ENCODE results near the gene MSI2. TPM values are rescaled to one million over a fixed set of nuclear protein-coding genes. Genes with fewer than 3 reads are reported as not detected.

MSI2 gene
- total RNA-seq, 1 donor from 2014 or later, result 44.6 TPM

GRCh38 chr17:57442401-57442823 lies 186.1 kb downstream of the MSI2 start:
- no peak for DNase-seq

GRCh38 chr17:57442914-57443571 lies 186.7 kb downstream of the MSI2 start:
- DNase-seq, result peak; percentile 47

DNA sequence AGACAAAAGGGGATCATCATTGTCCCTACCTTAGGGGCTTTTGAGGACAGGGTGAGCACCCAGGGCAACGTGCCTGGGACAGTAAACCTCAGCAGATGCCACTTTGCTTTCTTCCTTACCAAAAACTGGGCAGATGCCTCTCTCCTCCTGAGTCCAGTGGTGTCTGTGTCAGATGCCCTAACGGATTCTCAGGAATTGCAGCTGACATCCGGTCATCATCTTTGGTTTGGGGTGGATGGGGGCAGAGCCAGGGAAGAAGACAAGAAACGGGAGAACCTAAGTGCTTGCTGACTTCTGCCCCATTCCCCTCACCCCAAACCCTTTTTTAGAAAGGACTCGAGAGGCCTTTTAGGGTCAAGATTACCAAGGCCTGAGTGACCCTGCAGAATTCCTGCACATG lies 187.5 kb downstream of the MSI2 start:
- no peak for DNase-seq

DNA sequence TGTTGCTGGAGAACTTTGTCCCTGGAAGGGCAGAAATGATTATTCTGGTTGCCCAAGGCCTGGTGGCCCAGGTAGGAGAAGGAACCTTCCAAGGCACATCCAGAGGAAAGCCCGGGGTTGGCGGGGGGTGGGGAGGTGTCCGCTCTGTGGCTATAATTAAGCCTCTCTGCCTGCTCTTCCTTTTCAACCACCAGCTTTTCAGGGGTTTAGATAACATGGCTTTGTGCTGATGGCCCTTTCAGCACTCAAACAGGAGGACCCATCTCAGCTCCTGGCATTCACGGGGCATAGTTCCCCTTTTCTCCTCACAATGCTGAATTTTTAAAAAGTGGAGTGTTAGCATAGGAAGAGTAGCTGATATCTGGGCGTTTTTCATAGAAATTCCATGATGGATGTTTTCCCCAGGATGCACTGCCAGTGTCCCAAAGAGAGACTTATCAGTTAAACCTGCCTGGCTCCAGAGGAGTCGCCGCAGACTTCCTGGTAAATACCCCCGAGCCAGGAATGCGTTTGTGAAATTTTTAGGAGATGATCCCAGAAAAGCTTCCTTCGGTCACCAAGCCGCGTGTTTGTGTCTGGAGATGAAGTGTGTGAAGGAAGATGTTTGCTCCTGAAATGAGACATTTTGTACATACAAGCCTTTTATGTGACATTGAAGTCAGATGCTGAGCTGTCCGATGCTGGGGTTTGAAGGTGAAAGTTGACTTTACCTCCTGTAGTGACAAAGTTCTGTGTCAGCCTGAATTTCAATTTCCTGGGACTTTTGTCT lies 188.5 kb downstream of the MSI2 start:
- no peak for DNase-seq

DNA sequence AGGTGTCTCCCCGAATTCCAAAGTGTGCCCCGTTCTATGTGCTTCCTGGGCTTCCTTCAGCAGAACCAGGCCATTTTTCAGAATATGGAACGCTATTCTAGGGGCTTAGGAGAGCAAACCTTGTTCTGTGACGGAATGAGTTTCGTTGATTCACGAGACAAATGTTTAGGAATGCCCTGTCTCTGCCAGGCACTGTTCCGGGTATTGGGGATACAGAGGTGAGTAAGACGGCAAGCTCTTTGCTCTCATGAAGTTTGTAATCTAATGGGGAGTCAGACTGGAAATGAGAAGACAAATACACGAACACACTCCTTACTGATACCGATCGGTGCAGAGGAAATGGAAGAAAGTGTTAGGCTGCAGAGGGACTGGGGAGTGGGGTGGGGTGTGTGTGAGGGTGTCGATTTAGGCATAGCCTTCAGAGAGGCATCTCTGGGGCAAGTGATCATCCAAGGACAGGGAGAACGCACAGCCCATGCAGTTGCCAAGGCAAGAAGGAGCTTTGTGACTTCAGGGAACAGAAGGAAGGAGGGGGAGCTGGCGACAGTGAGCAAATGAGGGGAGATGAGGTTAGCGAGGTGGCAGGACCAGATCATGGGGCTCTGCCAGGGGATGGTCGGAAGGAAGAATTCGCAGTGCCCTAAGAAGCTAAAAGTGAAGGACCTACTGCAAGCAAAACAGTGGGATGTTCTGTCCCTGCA lies 189.6 kb downstream of the MSI2 start:
- no peak for DNase-seq

GRCh38 chr17:57447357-57447989 lies 191.2 kb downstream of the MSI2 start:
- no peak for DNase-seq

DNA sequence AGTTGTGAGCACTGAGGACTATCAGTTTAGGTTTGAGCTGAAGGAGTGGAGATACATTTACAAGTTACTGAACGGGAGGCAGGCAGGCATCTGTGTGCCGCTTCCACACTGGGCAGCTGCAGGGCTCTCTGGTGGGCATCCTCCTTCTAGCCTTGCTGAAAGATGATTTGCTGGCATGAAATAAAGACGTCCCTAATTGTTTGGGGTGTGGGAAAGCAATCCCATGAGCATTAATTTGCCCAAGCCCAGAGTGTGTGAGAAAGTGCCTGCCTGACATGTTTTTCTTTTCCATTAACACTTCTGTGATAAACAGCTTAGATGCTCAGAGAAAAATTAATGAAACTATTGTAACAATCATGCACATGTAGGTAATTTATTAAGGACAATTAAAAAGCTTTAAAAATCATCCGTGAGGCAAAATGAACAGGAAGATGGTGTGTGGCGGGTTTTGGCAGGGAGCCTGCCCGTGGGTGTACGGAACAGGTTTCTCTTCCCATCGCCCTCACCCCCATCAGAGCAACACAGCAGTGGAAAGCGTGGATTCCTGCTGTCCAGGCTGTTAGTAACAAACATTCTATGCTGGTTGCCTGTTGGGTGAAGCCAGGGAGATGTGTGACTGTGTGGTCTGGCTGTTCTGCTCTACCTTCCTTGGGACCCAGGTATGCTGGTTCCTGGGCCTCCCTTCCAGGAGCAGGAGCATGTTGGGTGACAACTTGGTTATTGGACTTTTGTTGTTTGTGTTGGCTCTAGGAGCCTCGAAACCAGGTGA lies 191.9 kb downstream of the MSI2 start:
- no peak for DNase-seq

DNA sequence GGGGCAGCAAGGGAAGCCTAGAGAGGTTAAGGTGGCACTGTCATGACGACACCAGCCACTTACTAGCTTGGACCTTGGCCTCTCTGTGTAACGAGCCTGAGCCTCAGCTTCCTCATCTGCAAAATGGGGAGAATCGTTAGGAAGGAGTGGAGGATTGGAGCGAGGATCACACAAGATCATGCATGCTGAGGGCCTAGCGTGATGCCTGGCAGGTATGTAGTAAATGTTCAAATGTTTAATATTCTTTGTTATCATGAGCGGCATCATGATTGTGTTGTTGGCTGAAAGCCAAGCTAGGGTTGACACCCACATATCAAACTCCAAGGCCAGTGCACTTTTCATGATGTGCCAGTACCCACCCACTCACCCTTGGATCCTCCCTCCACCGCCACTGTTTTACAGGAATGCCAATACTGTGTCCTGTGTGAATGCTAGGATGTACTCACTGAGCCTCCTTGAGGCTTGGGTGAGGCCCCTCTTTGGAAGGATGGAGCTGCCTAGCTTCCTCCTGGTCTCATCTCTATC lies 192.5 kb downstream of the MSI2 start:
- DNase-seq, result no peak

DNA sequence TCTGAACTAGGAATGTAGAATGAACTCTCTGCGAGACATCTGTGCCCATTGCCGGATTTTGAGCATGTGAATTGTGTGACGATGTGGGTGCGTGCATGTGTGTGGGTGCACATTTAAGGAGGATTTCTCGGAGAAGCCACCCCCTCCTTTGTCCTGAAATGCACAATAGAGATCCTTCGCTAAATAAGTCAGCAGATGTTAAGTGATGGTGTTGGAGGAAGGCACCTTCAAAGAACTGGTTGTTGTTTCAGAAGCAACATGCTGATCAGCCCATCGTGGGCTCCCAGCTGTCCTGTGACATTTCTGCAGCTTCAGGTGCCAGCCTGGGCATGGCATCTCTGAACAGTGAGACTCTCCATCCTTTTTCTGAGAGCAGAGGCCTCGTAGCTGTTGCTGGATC lies 194.9 kb downstream of the MSI2 start:
- DNase-seq, result no peak

DNA sequence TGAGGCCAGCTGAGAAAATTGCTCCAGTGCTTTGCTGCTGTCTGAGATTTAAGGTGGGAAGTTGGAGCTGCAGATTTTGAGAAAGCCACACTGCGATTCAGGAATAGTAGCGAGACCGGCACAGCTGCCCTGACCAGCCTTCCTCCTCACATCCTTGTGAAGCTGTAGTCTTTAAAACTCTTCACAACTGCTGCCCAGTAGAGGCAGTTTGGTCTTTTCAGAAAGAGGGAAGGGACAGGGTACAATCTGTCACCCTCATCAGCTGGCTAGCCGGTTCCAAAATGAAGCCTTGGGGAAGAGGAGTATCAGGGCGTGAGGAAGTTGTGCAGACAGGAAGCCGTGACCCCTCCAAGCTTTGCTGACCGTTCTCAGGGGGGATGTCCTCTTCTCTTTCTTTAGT lies 195.3 kb downstream of the MSI2 start:
- no peak for DNase-seq

- DNase-seq, result no peak
Measured at GRCh38 chr17:57453841-57454425, 197.6 kb downstream of the MSI2 start.

DNA sequence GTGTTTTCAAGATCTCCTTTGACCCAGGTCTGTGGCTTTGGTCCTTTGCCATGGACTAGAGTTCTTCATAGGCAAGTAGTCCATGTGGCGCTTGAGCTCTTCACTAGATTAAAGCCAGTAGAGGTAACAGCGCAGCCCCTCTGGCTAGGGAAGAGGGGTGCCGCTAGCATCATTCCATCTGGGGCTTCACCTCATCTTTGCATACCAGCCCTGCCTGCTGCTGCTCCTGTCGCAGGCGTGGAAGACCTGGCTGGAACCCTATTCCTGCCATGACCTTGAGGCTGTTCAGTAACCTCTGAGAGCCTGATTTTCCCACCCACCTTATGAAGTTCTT lies 198.4 kb downstream of the MSI2 start:
- no peak for DNase-seq

DNA sequence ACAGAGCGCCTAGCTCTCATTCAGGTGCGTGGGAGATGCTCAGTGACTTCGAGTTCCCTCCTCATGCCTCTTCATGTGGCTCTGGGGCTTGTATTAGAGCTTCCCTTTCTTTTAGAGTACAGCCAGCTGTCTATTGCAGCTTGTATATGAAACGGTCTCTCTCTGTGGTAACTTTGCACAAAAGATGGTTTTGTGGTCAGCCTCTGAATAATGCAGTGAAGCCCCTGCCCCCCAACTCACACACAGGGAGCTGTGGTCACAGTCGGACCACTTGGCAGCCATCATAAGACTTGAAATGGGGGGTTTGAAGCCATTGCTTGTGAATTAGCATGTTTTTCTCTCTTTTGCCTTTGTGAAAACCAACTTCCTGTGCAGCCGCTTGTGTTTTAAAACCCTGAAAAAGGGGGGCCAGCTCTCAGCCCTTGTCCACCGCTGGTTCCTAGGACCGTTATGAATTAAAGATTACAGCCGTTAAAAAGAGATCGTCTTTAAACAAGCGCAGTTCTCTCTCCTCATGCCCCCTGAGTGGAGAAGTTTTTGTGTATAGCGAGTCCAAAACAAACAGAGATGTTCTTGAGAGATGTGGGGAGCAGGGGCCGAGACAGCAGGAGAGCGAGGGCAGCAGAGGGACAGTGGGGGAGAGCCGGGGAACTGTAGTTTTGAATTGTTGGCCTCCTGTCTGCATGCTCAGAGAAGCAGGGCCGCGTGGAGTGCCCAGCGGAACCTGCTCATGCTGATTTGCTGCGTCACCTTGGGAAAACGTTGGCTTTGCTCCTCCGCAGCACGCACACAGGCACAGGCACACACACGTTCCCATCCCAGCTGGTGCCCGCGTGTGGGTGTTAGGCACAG lies 199.0 kb downstream of the MSI2 start:
- peak; percentile 41 for DNase-seq

DNA sequence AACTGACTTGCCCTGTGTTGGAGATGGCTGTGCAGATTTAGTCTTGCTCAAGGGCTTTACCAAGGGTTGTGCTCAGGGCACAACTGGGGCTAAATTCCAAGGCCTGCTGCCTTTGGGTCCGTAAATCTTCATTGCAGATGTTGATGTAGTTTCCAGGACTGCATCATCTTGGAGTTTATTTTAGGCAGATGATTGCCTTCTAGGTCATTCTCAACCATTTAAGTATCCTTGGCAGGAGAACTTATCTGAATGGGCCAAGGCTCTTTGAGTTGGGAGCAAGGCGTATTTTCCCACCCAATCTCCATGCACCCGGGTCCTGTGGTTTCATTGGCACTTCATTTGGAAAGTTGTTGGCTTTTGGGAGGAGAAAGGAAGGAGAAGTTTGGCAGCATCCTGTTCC lies 200.3 kb downstream of the MSI2 start:
- DNase-seq, result no peak

GRCh38 chr17:57457188-57457587 lies 200.9 kb downstream of the MSI2 start:
- no peak for DNase-seq

DNA sequence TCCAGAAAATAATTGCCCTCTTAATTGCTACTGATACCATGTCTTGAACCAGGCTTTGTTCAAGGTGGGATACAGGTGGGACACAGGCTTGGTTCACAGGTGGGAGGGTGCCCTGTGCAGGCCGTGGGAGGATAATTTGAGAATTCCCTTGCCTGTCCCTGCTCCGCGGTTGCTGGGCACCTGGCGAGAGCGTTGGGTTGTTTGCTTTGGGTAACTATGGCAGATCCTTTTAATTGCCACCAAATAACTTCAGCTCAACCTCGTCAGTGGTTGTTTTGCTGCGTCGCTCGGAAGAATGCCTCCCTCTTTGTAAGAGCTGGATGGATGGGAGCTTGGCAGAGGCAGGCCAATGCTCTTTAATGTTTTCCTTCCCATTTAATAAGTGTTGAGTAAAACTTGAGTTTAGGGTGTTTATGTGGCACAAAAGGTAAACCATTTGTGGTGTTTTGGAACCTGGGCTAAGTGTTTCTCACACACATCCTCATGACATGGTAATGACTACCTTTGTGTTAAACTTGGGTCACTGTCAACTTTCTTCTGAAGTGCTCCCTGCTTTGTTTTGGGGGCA lies 202.5 kb downstream of the MSI2 start:
- DNase-seq, result no peak

DNA sequence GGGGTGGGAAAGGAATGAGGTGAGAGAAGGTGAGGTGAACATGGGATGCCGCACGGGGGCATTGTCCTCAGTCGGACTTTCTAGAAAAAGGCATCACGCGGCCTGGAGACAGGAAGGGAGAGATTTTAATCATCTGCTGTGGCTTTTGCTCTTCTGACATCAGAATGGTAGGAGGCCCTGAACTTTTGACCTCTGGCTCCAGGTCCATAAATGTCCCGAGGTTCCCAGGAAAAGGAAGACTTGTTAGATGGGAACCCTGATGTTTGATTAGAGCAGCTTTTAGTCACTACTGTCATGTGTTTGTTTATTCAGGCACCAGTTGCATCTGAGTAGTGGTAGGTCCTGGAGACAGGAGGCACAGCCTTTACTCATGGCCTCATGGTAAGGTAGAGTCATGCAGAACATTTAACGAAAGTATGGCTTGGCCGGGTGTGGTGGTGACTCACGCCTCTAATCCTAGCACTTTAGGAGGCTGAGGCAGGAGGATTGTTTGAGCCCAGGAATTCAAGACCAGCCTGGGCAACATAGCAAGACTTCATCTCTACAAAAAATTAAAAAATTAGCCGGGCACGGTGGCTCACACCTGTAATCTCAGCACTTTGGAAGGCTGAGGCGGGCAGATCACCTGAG lies 203.1 kb downstream of the MSI2 start:
- DNase-seq, result no peak

GRCh38 chr17:57461082-57461481 lies 204.8 kb downstream of the MSI2 start:
- no peak for DNase-seq

GRCh38 chr17:57462007-57462579 lies 205.8 kb downstream of the MSI2 start:
- DNase-seq, result no peak
